GM13977 (cell line): ENCODE results near the gene CDK10.

Experiments
- DNase-seq: peaks from one replicate; pipeline ENCODE4 v3.0.0; 2012; ENCODE audit warnings: low spot score
- CTCF ChIP-seq: IDR thresholded peaks from 2 replicates; pipeline ENCODE4 v1.5.1; 2012; ENCODE audit warnings: mild to moderate bottlenecking, control low read depth; ENCODE audit not compliant: insufficient read depth; ENCODE audit errors: extremely low read depth, missing control alignments
- in situ Hi-C: fragments of 300-500 bp; cut with MboI; formaldehyde crosslinking; loops from one replicate; pipeline ENCODE4 v1.12.0; 2022; ENCODE audit warnings: low sequenced_read_pairs, low pct_unique_long_range_greater_than_20kb, mixed read lengths, inconsistent platforms; ENCODE audit not compliant: unreplicated experiment

CDK10 gene

GRCh38 chr16:89736554-89736953 is 50.1 kb downstream of the CDK10 start:
- in situ Hi-C loops: no loop called here
- TF ChIP-seq CTCF: no peak
- no peak for DNase-seq

- no peak for DNase-seq
- in situ Hi-C loops: no loop called here
- no peak for TF ChIP-seq CTCF
These were observed 51.0 kb downstream of the CDK10 start for GRCh38 chr16:89737341-89738071.

DNA sequence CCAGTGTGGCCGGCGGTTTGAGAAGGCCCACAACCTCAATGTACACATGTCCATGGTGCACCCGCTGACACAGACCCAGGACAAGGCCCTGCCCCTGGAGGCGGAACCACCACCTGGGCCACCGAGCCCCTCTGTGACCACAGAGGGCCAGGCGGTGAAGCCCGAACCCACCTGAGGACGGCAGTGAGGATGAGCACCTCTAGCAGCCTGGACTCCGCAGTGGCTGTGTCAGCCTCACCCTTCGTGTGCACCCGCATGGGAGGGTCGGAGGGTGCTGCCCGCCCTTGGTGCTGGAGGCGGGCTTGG is 51.5 kb downstream of the CDK10 start:
- no peak for TF ChIP-seq CTCF
- in situ Hi-C loops: no loop called here
- no peak for DNase-seq

- in situ Hi-C loops: no loop called here
- TF ChIP-seq CTCF: no peak
- no peak for DNase-seq
These were observed 52.2 kb downstream of the CDK10 start for GRCh38 chr16:89738538-89739317.

GRCh38 chr16:89739383-89739782 is 52.9 kb downstream of the CDK10 start:
- TF ChIP-seq CTCF: no peak
- no peak for DNase-seq
- in situ Hi-C loops: no loop called here

DNA sequence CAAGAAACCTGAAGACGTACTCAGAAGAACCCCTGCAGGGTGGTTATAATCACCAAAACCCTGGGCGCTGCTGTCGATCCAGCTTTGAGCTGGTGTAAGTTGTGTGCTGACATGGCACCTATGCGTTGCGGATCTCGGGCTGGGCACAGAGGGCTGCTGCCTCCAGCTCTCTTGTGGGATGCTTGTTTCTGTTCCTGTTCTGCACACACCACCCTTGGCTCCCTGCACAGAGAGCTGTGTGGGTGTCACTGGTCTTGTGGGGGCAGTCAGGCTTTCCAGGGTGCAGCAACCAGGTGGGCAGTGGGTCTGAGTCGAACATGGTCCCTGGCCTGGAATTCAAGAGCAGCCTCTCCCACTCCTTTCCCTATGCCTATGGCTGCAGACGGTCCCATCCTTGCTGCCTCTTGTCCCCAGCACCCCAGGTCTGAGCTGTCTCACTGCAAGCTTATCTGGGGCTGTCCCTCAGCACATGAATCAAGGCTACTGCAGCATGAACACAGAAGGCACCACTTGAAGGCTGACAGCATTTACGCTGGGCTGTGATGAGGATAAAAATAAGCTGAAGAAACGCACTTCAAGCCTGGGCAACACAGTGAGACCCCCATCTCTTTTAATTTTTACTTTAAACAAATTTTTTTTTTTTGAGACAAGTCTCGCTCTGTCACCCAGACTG is 55.0 kb downstream of the CDK10 start:
- in situ Hi-C loops: no loop called here
- TF ChIP-seq CTCF: no peak
- DNase-seq: no peak
